ENCODE results near the gene SIRT2.
"Not testable (repeated sequence)": the region's sequence is repeated elsewhere in the genome, so short reads cannot be mapped to it uniquely, and the experiment has no call there.

The SIRT2 gene

GRCh38 chr19:38830039-38830733 is 69.2 kb downstream of the SIRT2 start:
- no peak for DNase-seq (ENCODE audit: low read depth in 2 of 2)

- not testable (repeated sequence) for DNase-seq (ENCODE audit: low read depth in 2 of 2)
Measured at GRCh38 chr19:38829203-38829602, 70.2 kb downstream of the SIRT2 start.

Data from stimulated activated CD8-positive, alpha-beta memory T cell treated with anti-CD3 and anti-CD28 coated beads, Interleukin-7, amount 100 ng/mL, for 4 hours (primary cell).